ENCODE measurements around the gene BIRC5.

DNA sequence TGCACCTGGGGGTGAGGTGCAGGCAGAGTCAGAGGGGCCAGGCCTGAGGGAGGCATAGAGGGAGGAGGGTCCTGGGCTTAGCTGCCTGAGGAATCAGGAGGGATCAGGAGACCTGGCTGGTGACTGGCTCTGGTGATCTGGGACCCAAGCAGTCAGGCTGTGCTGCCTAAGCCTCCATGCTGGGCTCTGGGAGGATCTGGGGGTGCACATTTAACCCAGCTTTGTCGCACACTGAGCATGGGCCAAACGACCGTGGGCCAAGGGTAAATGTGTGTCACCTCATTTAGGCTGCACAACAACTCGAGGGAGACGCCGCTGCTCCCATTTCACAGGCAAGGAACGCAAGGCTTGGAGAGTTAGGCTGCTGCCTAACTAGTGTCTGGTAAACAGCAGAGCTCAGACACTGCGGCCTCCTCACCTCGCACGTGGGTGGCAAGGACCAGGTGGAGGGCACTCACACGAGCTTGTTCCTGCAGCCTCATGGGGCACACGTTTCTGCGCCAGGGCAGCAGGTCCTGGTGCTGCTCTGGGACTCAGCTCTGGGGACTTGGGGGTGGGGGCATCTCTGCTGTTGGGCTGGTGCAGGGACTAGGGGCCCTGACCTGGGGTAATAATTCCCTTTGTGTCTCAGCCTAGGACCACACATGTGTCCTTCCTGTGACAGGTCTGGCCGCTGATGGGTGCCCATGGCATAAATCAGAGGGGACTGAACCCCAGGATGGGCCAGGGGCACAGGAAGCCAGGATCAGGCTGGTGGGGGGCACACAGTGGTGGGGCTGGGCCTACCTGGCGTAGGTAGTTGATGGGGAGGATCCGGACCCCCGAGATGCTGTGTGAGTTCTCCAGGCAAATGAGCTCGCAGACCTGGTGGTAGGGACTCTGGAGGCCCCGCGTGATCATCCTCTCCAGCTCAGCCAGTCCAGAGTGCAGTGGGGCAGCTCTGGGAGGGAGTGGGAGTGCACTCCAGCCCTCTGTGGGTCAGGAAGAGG lies 36.1 kb downstream of the BIRC5 start:
- TF ChIP-seq EP300 (IDR thresholded peaks at IDR 0.05) (no peak), POLR2A (IDR thresholded peaks at IDR 0.05; ENCODE audit: low read depth) (no peak), POLR2AphosphoS5 (IDR thresholded peaks at IDR 0.05) (no peak)
- TF ChIP-seq, protein P1, sequence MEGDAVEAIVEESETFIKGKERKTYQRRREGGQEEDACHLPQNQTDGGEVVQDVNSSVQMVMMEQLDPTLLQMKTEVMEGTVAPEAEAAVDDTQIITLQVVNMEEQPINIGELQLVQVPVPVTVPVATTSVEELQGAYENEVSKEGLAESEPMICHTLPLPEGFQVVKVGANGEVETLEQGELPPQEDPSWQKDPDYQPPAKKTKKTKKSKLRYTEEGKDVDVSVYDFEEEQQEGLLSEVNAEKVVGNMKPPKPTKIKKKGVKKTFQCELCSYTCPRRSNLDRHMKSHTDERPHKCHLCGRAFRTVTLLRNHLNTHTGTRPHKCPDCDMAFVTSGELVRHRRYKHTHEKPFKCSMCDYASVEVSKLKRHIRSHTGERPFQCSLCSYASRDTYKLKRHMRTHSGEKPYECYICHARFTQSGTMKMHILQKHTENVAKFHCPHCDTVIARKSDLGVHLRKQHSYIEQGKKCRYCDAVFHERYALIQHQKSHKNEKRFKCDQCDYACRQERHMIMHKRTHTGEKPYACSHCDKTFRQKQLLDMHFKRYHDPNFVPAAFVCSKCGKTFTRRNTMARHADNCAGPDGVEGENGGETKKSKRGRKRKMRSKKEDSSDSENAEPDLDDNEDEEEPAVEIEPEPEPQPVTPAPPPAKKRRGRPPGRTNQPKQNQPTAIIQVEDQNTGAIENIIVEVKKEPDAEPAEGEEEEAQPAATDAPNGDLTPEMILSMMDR (IDR thresholded peaks at IDR 0.05), result no peak
